GM12878 (cell line): ENCODE data around the gene CKS2. TPM values are rescaled to one million over a fixed set of nuclear protein-coding genes. Genes with fewer than 3 reads are reported as not detected.

ENCODE experiments used
- ATAC-seq: fragments of 200-7000 bp; cut with Tn5 transposase; 3 replicates; pipeline ENCODE4 v1.9.1; 2020; ENCODE audit warnings: mild to moderate bottlenecking, moderate library complexity
- BruUV-seq: library from RNA; stranded (reverse); fragments of 400-500 nt; replicated peaks from 2 replicates; lab custom pipeline; 2021; lab: Mats Ljungman, UMichigan
- CTCF ChIA-PET: fragments of 300-600 bp; sonication (Branson Sonifier 250); formaldehyde crosslinking; extraction: SDS; loops from one replicate; lab custom pipeline; 2021; ENCODE audit warnings: inconsistent platforms; lab: Yijun Ruan, JAX
- POLR2A ChIA-PET: fragments of 350-600 bp; formaldehyde crosslinking; extraction: SDS; loops from one replicate; lab custom pipeline; 2021; ENCODE audit warnings: inconsistent platforms; lab: Charles Lee
- RAD21 ChIA-PET: fragments of 300-600 bp; sonication (Branson Sonifier 250); formaldehyde crosslinking; loops from one replicate; lab custom pipeline; 2023; ENCODE audit warnings: antibody characterized with exemption; ENCODE audit not compliant: unreplicated experiment; lab: Charles Lee
- SMC1A ChIA-PET: fragments of 300-600 bp; sonication (Branson Sonifier 250); formaldehyde crosslinking; loops from one replicate; lab custom pipeline; 2023; ENCODE audit not compliant: unreplicated experiment, uncharacterized antibody; lab: Charles Lee
- DNase-seq: peaks from one replicate; pipeline ENCODE4 v3.0.0-alpha.2; 2011; ENCODE audit warnings: low read depth, low spot score
- FAIRE-seq: peaks from 3 replicates; lab custom pipeline; 2011; peaks lifted over from hg19 to GRCh38; lab: Jason Lieb, UNC
- H2AFZ ChIP-seq: 2 replicates; pipeline ENCODE4 v1.6.0; 2011; ENCODE audit warnings: low read depth, low read length, control low read depth; ENCODE audit not compliant: control insufficient read depth
- H3K27ac ChIP-seq: 2 replicates; pipeline ENCODE4 v1.5.1; 2011; ENCODE audit warnings: control low read depth; ENCODE audit not compliant: control insufficient read depth, insufficient read depth
- H3K27me3 ChIP-seq, 2 experiments: replicated peaks in 1 of 2; 2 replicates each; pipeline versions ENCODE4 v1.6.0 to v1.6.1; 2011; ENCODE audit warnings: low read length in 1 of 2; ENCODE audit not compliant: control insufficient read depth in 2 of 2, insufficient read depth in 2 of 2
- H3K36me3 ChIP-seq, 2 experiments: 2 replicates each; pipeline ENCODE4 v1.5.1; 2011; ENCODE audit warnings: low read length in 1 of 2; ENCODE audit not compliant: control insufficient read depth in 2 of 2, insufficient read depth in 2 of 2
- H3K4me1 ChIP-seq: 2 replicates; pipeline ENCODE4 v1.6.1; 2011; ENCODE audit warnings: mild to moderate bottlenecking, low read length, moderate library complexity, mixed read lengths; ENCODE audit not compliant: control insufficient read depth, insufficient read depth
- H3K4me2 ChIP-seq: 2 replicates; pipeline ENCODE4 v1.6.0; 2011; ENCODE audit warnings: control low read depth; ENCODE audit not compliant: control insufficient read depth, insufficient read depth
- H3K4me3 ChIP-seq: fragments of 200-600 bp; sonication (generic); 2 replicates; pipeline ENCODE4 v1.5.1; 2016
- H3K79me2 ChIP-seq: 2 replicates; pipeline ENCODE4 v1.6.0; 2011; ENCODE audit warnings: low read length; ENCODE audit not compliant: control insufficient read depth, insufficient read depth
- H3K9ac ChIP-seq: 2 replicates; pipeline ENCODE4 v1.8.0; 2011; ENCODE audit warnings: low read length, control low read depth, mixed read lengths; ENCODE audit not compliant: control insufficient read depth, insufficient read depth
- H3K9me3 ChIP-seq: replicated peaks from 3 replicates; pipeline ENCODE4 v1.5.1; 2011; ENCODE audit warnings: mild to moderate bottlenecking, low read length; ENCODE audit not compliant: control insufficient read depth, insufficient read depth
- H4K20me1 ChIP-seq: 2 replicates; pipeline ENCODE4 v1.6.0; 2011; ENCODE audit not compliant: control insufficient read depth, insufficient read depth
- EED ChIP-seq: sonication (generic); IDR thresholded peaks from 2 replicates; pipeline ENCODE4 v1.6.1; 2016; ENCODE audit warnings: antibody characterized with exemption, low read depth
- ESRRA ChIP-seq: IDR thresholded peaks from 2 replicates; pipeline ENCODE4 v1.6.1; 2012; ENCODE audit warnings: mild to moderate bottlenecking, low read length, improper control_type of control experiment
- EZH2 ChIP-seq: IDR thresholded peaks from 2 replicates; pipeline ENCODE4 v1.6.1; 2012; ENCODE audit warnings: low read depth, mild to moderate bottlenecking, control low read depth, inconsistent platforms, low read length, borderline replicate concordance; ENCODE audit not compliant: control insufficient read depth
- HDAC6 ChIP-seq: fragments of 200-600 bp; sonication (generic); IDR thresholded peaks from one replicate; pipeline ENCODE4 v1.8.0; 2017; ENCODE audit warnings: antibody characterized with exemption; ENCODE audit not compliant: unreplicated experiment
- IKZF2 ChIP-seq, 2 experiments: fragments of 450-650 bp; IDR thresholded peaks; 2 replicates each; pipeline ENCODE4 v1.6.1; 2017; ENCODE audit warnings: mild to moderate bottlenecking in 2 of 2, moderate library complexity in 2 of 2
- NR2C1 ChIP-seq: fragments of 450-650 bp; IDR thresholded peaks from 2 replicates; pipeline ENCODE4 v1.6.1; 2017; ENCODE audit warnings: antibody characterized with exemption, mild to moderate bottlenecking, moderate library complexity
- PAX8 ChIP-seq: fragments of 450-650 bp; IDR thresholded peaks from 2 replicates; pipeline ENCODE4 v1.6.1; 2017; ENCODE audit warnings: mild to moderate bottlenecking, moderate library complexity
- RUNX3 ChIP-seq: IDR thresholded peaks from 2 replicates; pipeline ENCODE4 v1.6.1; 2012; ENCODE audit warnings: low read length, inconsistent platforms
- WRNIP1 ChIP-seq: IDR thresholded peaks from 2 replicates; pipeline ENCODE4 v1.6.1; 2011; ENCODE audit warnings: low read depth, low read length, improper control_type of control experiment, borderline replicate concordance
- WGBS: methylation state at CpG from one replicate; pipeline ENCODE4 v1.1.6; 2016; ENCODE audit warnings: low lambda C conversion rate; ENCODE audit not compliant: insufficient replicate concordance, insufficient coverage; ENCODE audit errors: missing lambda C conversion rate; 5-methylcytosine and 5-hydroxymethylcytosine counted together
- in situ Hi-C: fragments of 300-500 bp; cut with MboI; formaldehyde crosslinking; loops from 9 replicates; pipeline ENCODE4 v1.14.3; 2018; ENCODE audit warnings: mixed read lengths
- intact Hi-C: fragments of 100-400 bp; cut with micrococcal nuclease; formaldehyde crosslinking; loops from one replicate; pipeline ENCODE4 v1.14.2; 2022; ENCODE audit not compliant: unreplicated experiment
- polyA plus RNA-seq, 11 experiments: library from polyadenylated mRNA; depleted of rRNA in 4 of 11; unstranded in 6 of 11; stranded (reverse) in 5 of 11; fragments of >200 nt; fragmentation: Nextera tagmentation in 4 of 11; fragmentation: Illumina TruSeq in 1 of 11; extraction: Ambion mirVana in 4 of 11; extraction: Trizol in 1 of 11; gene quantifications; 1 replicate in 1 of 11; 2 replicates in 10 of 11; pipeline versions ENCODE4 v1.2.1 to v1.2.3, GENCODE V29; 2011 to 2016; ENCODE audit warnings: inconsistent platforms in 2 of 11, missing spikeins in 2 of 11, low read depth in 1 of 11
- total RNA-seq, 4 experiments: library from RNA; depleted of rRNA in 3 of 4; stranded (reverse); fragments of >200 nt in 3 of 4; fragmentation: Illumina TruSeq in 1 of 4; extraction: Trizol in 1 of 4; gene quantifications; 2 replicates each; pipeline versions ENCODE4 v1.2.1 to v1.2.3, GENCODE V29; 2013 to 2021
- TF ChIP-seq, protein P1 (sequence below): fragments of 450-650 bp; formaldehyde crosslinking; IDR thresholded peaks from 2 replicates; pipeline ENCODE4 v1.4.0; 2022; ENCODE audit warnings: mild to moderate bottlenecking, moderate library complexity
- TF ChIP-seq, protein P2 (sequence below): fragments of 150-350 bp; IDR thresholded peaks from 2 replicates; pipeline ENCODE4 v1.6.1; 2016; ENCODE audit warnings: low read depth, low read length

The CKS2 gene
- total and polyA plus RNA-seq, 10 of the 15 experiments (the other 5 are each of a cell fraction or from before 2014, with no cell fraction given), result 172 to 1,251 (median 503) TPM

- Histone ChIP-seq H3K4me1 (peaks cover 8% of the 10 kb centered on the region), H3K9ac (no peak overlapping the region)
- intact Hi-C loops, result no loop called here
- ChIA-PET RAD21 (interaction anchor here (1.2 kb wide), 1 partner anchor 245 kb away, joined by 3 read pairs; no protein-coding TSS in a partner anchor), SMC1A (no interaction called here)
- DNase-seq (no peak), ATAC-seq (no peak)
- no peak for TF ChIP-seq NR2C1
- TF ChIP-seq, protein P1, sequence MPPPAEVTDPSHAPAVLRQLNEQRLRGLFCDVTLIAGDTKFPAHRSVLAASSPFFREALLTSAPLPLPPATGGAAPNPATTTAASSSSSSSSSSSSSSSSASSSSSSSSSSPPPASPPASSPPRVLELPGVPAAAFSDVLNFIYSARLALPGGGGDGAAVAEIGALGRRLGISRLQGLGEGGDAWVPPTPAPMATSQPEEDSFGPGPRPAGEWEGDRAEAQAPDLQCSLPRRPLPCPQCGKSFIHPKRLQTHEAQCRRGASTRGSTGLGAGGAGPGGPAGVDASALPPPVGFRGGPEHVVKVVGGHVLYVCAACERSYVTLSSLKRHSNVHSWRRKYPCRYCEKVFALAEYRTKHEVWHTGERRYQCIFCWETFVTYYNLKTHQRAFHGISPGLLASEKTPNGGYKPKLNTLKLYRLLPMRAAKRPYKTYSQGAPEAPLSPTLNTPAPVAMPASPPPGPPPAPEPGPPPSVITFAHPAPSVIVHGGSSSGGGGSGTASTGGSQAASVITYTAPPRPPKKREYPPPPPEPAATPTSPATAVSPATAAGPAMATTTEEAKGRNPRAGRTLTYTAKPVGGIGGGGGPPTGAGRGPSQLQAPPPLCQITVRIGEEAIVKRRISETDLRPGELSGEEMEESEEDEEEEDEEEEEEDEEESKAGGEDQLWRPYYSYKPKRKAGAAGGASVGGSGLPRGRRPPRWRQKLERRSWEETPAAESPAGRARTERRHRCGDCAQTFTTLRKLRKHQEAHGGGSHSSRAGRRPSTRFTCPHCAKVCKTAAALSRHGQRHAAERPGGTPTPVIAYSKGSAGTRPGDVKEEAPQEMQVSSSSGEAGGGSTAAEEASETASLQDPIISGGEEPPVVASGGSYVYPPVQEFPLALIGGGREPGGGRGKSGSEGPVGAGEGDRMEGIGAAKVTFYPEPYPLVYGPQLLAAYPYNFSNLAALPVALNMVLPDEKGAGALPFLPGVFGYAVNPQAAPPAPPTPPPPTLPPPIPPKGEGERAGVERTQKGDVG (CRISPR knock-in tag), result no peak
- TF ChIP-seq, all 136 proteins: peak for 0
- WGBS, result 50% methylated on average over 3 of the region's 3 CpGs
- ChIA-PET POLR2A (no interaction called here), CTCF (interaction anchor here (1.4 kb wide), 1 partner anchor 8 kb away, joined by 3 read pairs; no protein-coding TSS in a partner anchor)
- no peak overlapping the region for H3K4me3 ChIP-seq
- H2AFZ ChIP-seq, result no peak overlapping the region
- H3K4me2 ChIP-seq, result no peak overlapping the region
- H3K79me2 ChIP-seq, result peaks cover 14% of the 10 kb centered on the region
- no peaks in the 10 kb centered on the region for H3K36me3 ChIP-seq
- H3K9me3 ChIP-seq, result no peaks in the 10 kb centered on the region
- in situ Hi-C loops, result loop anchor here (25.0 kb wide), 1 partner anchor 1744 kb away; no protein-coding TSS in a partner anchor
- H3K27ac ChIP-seq, result no peak overlapping the region
- no peaks in the 10 kb centered on the region for H3K27me3 ChIP-seq
- H4K20me1 ChIP-seq, result no peaks in the 10 kb centered on the region
- FAIRE-seq, result no peak
- BruUV-seq, result no TSS peak
Measured at GRCh38 chr9:89305868-89306267, 5.1 kb upstream of the CKS2 start.

DNA sequence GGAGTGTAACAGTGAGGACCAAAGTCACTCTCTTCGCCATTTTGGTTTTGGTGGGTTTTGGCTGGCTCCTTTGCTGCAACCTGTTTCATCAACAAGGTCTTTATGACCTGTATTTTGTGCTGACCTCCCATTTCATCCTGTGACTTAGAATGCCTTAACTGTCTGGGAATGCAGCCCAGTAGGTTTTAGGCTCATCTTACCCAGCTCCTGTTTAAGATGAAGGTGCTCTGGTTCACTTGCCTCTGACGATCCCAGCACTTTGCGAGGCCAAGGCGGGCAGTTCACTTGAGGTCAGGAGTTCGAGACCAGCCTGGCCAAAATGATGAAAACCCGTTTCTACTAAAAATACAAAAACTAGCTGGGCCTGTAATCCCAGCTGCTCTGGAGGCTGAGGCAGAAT, 1.8 kb upstream of the CKS2 start:
- CTCF ChIA-PET, result interaction anchor here (1.0 kb wide), 1 partner anchor 15 kb away, joined by 3 read pairs; no protein-coding TSS in a partner anchor
- in situ Hi-C loops (loop anchor here (25.0 kb wide), 1 partner anchor 1747 kb away; no protein-coding TSS in a partner anchor), intact Hi-C loops (no loop called here)
- Histone ChIP-seq H3K27me3 (no peaks in the 10 kb centered on the region), H3K36me3 (peaks cover 0 to 4% of the 10 kb centered on the region in 2 experiments; a peak in 1 of 4 replicates), H3K4me3 (no peak overlapping the region), H2AFZ (no peak overlapping the region), H4K20me1 (peaks cover 4% of the 10 kb centered on the region; the same call in 1 of the 2 replicates), H3K4me2 (peak overlapping the region; percentile 56), H3K9ac (no peak overlapping the region), H3K27ac (no peak overlapping the region), H3K4me1 (peaks cover 8% of the 10 kb centered on the region), H3K9me3 (no peaks in the 10 kb centered on the region), H3K79me2 (peaks cover 46% of the 10 kb centered on the region)
- RAD21 ChIA-PET, result no interaction called here
- DNase-seq, result no peak
- SMC1A ChIA-PET, result no interaction called here
- BruUV-seq, result no TSS peak
- 98% methylated on average over 6 of the region's 6 CpGs for WGBS
- ATAC-seq, result no peak
- no peak for FAIRE-seq
- POLR2A ChIA-PET, result interaction anchor here (0.6 kb wide), 1 partner anchor 110 kb away, joined by 6 read pairs; no protein-coding TSS in a partner anchor
- TF ChIP-seq EZH2, result no peak
- no peak for TF ChIP-seq PAX8
- TF ChIP-seq ESRRA, result no peak
- TF ChIP-seq, protein P2, sequence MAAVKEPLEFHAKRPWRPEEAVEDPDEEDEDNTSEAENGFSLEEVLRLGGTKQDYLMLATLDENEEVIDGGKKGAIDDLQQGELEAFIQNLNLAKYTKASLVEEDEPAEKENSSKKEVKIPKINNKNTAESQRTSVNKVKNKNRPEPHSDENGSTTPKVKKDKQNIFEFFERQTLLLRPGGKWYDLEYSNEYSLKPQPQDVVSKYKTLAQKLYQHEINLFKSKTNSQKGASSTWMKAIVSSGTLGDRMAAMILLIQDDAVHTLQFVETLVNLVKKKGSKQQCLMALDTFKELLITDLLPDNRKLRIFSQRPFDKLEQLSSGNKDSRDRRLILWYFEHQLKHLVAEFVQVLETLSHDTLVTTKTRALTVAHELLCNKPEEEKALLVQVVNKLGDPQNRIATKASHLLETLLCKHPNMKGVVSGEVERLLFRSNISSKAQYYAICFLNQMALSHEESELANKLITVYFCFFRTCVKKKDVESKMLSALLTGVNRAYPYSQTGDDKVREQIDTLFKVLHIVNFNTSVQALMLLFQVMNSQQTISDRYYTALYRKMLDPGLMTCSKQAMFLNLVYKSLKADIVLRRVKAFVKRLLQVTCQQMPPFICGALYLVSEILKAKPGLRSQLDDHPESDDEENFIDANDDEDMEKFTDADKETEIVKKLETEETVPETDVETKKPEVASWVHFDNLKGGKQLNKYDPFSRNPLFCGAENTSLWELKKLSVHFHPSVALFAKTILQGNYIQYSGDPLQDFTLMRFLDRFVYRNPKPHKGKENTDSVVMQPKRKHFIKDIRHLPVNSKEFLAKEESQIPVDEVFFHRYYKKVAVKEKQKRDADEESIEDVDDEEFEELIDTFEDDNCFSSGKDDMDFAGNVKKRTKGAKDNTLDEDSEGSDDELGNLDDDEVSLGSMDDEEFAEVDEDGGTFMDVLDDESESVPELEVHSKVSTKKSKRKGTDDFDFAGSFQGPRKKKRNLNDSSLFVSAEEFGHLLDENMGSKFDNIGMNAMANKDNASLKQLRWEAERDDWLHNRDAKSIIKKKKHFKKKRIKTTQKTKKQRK, result no peak
- TF ChIP-seq WRNIP1, result no peak
- TF ChIP-seq EED, result no peak
- no peak for TF ChIP-seq RUNX3
- no peak for TF ChIP-seq IKZF2 (IDR thresholded peaks at IDR 0.05)
- no peak for TF ChIP-seq HDAC6
